Stimulated activated CD8-positive, alpha-beta memory T cell treated with anti-CD3 and anti-CD28 coated beads, Interleukin-15, amount 100 ng/mL, for 24 hours (primary cell): Measurements from ENCODE around the gene OR2V2.
"Not testable (repeated sequence)": the region's sequence is repeated elsewhere in the genome, so short reads cannot be mapped to it uniquely, and the experiment has no call there.

Experiments used
- DNase-seq: peaks from one replicate; pipeline ENCODE4 v3.0.0-alpha.2; 2020; ENCODE audit warnings: low read depth

Gene OR2V2

GRCh38 chr5:181114844-181115778, 32.3 kb upstream of the OR2V2 start:
- no peak for DNase-seq

GRCh38 chr5:181118369-181118768, 29.0 kb upstream of the OR2V2 start:
- no peak for DNase-seq

- no peak for DNase-seq
Observed at GRCh38 chr5:181119105-181119504, 28.3 kb upstream of the OR2V2 start.

GRCh38 chr5:181120306-181120705, 27.1 kb upstream of the OR2V2 start:
- no peak for DNase-seq

GRCh38 chr5:181120761-181121160, 26.6 kb upstream of the OR2V2 start:
- DNase-seq: no peak

- no peak for DNase-seq
Observed at GRCh38 chr5:181121675-181122561, 25.5 kb upstream of the OR2V2 start.

GRCh38 chr5:181124526-181124925, 22.9 kb upstream of the OR2V2 start:
- DNase-seq: no peak

- no peak for DNase-seq
Observed at GRCh38 chr5:181126841-181127240, 20.5 kb upstream of the OR2V2 start.

GRCh38 chr5:181127456-181127855, 19.9 kb upstream of the OR2V2 start:
- no peak for DNase-seq

- no peak for DNase-seq
Observed at GRCh38 chr5:181127907-181128626, 19.3 kb upstream of the OR2V2 start.

- no peak for DNase-seq
Observed at GRCh38 chr5:181129601-181130000, 17.8 kb upstream of the OR2V2 start.

GRCh38 chr5:181130081-181130480, 17.3 kb upstream of the OR2V2 start:
- not testable (repeated sequence) for DNase-seq

- no peak for DNase-seq
Observed at GRCh38 chr5:181130832-181131496, 16.4 kb upstream of the OR2V2 start, which contains the start of gene OR2V1. OR2V1 (minus strand) TSS chr5:181131169; CDS start chr5:181125304, 5,865 bp downstream.

- no peak for DNase-seq
Observed at GRCh38 chr5:181131514-181131913, 15.9 kb upstream of the OR2V2 start.

GRCh38 chr5:181133083-181133482, 14.3 kb upstream of the OR2V2 start:
- no peak for DNase-seq

GRCh38 chr5:181133610-181134231, 13.7 kb upstream of the OR2V2 start:
- no peak for DNase-seq

GRCh38 chr5:181134259-181134658, 13.1 kb upstream of the OR2V2 start:
- no peak for DNase-seq

GRCh38 chr5:181136361-181136955, 10.9 kb upstream of the OR2V2 start:
- DNase-seq: no peak

- DNase-seq: no peak
Observed at GRCh38 chr5:181138258-181138657, 9.1 kb upstream of the OR2V2 start.

GRCh38 chr5:181140766-181141165, 6.6 kb upstream of the OR2V2 start:
- no peak for DNase-seq

GRCh38 chr5:181142054-181142453, 5.3 kb upstream of the OR2V2 start:
- no peak for DNase-seq
